ENCODE data around the gene ACOT7.

Gene ACOT7

DNA sequence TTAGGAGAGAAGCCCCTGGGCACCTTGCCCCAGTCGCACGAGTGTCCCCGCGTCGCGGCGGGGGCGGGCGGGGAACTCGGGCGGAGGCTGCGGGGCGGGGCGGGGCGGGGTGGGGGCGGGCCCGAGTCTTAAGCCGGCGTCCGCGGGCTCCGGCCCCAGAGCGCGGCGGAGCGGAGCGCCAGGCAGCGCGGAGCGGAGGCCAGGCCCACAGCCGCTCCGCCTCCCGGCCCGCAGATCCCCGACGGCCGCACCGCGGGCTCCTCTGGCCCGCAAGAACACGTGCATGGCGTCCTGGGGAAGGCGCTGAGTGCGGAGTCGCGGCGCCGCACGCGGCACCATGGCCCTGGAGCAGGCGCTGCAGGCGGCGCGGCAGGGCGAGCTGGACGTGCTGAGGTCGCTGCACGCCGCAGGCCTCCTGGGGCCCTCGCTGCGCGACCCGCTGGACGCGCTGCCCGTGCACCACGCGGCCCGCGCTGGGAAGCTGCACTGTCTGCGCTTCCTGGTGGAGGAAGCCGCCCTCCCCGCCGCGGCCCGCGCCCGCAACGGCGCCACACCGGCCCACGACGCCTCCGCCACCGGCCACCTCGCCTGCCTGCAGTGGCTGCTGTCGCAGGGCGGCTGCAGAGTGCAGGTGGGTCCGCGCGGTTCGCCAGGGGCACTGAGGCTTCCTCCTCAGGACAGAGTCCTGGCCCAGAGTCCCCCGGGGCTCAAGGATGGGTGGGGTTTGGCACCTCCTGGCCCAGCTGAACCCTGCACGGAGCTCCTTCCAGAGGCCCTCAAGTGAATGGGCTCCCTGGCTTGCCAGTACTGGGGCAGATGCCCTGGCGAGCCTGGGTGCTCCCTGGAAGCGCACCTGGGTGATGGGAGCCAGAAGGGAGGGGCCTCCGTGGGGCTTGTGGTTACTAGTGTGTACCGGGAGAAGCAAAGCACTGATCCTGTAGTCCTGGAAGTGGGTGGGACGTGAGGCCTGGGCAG, 31.3 kb upstream of the ACOT7 start, which contains the start of gene ESPN:
Gene ESPN, plus strand, starts transcription at position 158 of the 975 bp plus-strand sequence. Its CDS starts 180 bp downstream, at position 338.
- FAIRE-seq = no peak
- DNase-seq (ENCODE audit: low spot score) = no peak

DNA sequence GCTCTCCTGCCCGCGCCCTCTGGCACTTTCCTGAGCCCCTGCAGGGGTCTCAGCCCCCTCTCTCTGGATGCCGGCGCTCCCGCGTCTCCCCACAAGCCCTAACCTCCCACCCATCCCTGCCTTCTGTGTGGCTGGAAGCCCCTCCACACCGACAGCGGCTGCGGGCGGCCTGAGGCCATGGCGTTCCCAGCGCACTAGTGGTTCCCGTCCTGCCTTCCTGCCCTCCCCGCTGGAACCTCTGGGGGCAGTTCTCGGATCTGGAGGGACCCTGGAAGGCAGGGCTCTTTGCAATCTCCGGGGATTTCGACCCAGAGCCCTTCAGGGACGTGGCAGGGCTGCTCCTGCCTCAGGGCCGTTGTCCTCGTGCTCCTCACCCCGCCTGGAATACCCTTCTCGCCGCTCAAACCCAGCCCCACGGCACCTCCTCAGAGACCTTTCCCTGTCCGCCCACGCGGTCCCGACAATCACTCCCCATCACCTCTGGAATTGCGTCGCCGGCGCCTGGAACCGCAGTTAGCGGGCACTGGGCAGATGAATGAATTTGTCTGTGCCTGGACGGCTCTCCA, 30.5 kb upstream of the ACOT7 start:
- FAIRE-seq (no peak), DNase-seq (ENCODE audit: low spot score) (no peak)

DNA sequence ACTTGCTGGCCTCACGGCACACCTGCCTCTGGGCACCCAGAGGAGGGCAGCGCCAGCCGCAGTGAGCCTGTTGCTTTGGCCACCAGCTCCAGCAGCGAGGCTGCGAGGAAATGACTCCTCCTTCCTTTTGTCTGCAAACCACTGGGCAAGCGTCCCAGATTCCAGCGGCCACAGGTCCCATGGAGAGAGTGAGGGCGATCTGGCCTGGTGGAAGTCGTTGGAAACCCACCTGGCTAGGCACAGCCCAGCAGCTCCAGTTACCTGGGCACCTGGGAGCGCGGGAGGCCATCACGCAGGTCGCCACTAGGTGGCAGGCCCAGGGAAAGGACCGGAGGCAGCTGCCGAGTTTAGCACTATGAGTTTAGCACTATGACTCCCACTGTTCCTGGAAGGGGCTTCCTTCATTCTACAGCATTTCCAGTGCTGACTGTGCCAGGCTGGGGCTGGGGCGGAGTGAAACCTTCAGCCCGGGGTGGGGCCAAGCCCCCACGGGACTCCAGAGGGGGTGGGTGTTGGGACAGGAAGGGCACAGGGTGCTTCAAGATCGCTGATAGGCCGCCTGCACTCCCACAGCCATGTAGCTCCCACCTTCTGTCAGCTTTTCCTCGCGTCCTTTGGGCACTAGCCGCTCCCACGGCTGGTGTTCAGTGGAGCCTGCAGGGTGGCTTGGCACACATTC, 29.9 kb upstream of the ACOT7 start:
- FAIRE-seq = no peak
- DNase-seq (ENCODE audit: low spot score) = peak; percentile 64

DNA sequence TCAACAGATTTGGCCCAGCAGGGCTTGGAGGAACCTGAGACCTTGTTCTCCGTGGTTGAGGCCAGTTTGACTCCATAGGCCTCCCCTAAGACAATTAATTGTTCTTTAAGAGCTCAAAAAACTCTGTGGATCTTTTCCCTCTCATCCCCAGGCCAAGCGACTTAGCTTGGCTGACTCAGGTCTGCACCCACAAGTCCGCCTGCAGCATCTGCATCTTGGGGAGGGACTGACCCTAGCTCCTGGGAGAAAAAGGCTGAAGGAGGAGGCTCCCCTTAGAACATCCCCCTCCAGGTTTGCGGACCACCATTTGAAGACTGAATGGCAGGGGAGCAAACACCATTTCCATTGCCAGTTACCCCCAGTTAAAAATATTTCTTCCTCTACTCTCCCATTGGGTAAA, 27.7 kb upstream of the ACOT7 start:
- FAIRE-seq (no peak), DNase-seq (ENCODE audit: low spot score) (no peak)

DNA sequence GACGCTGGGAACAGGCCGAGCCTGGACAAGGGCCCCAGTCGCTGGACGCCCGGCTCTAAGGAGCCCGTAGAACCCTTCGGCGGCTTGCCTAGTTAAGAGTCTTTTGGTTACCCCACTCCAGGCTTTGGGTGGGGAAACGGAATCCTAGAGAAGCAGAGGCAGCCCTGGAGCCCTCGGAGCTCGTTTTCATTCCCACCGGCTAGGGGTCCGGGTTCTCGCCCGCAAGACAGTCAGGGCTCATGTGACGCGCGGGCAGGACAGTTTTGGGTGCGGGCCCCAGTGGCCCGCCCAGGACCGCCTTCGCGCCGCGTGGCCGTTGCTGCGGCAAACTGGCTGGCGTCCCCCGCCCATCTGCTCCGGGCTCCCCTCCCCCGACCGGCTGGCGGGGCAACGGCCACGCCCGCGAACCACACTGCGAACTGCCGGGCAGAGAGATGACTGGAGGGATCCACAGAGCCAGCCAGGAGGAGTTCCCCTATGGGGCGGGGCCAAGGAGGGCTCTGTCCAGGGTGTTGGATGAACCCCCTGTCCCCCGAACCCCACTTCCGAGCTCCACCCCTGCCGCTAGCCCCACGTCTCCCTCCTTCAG, 27.0 kb upstream of the ACOT7 start:
- DNase-seq (ENCODE audit: low spot score) = no peak
- no peak for FAIRE-seq

DNA sequence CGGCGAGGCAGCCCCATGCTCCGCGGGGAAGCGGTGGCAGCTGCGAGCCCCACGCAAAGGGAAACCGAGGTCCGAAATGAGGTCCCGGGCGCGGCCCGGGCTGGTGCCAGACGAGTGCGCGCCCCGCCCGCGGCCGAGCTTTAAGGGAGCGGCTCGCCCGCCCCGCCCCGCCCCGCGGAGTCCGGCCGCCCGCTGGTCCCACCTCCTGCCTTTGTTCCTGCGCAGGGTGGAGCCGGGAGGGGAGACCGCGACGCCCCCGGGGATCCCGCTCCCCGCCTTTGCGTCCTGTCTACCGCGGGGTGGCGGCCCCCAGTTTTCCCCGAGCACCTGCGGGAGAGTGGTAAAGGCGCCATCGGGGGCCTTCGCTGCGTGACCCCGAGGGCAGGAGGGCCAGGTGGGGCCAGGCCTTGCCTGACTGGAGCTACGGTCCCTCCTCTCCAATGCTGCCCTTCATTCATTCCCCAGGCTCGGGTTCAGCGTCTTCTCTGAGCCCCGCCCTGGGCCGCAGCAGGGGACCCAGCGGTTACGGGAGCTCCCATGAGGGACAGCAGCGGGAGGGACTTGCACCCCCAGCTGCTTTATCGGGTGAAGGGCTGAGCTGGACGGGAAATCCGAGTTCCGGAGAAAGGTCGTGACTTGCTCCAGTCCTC, 26.4 kb upstream of the ACOT7 start, which contains the start of gene HES2:
Gene HES2, minus strand, starts transcription at position 116 of the 650 bp plus-strand sequence. Its CDS starts 99 bp downstream, at position 17.
- no peak for DNase-seq (ENCODE audit: low spot score)
- no peak for FAIRE-seq

DNA sequence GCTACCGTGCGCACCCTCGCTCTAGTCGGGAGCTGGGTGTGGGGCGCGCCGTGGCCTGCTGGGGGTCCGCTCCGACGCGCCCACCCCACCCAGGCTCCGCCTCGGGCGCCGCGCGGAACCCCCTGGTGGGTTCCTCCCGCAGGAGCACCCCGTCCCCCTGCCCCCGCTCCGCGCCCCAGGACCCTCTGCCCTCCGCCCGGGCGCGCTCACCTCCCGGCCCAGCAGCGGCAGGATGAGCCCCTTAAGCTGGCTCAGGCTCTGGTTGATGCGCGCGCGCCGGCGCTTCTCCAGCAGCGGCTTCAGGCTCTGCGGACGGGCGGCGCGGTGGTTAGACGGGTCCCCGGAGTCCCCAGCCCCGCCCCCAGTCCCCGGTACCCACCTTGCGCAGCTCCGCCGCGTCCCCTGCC, 25.8 kb upstream of the ACOT7 start:
- no peak for FAIRE-seq
- no peak for DNase-seq (ENCODE audit: low spot score)

DNA sequence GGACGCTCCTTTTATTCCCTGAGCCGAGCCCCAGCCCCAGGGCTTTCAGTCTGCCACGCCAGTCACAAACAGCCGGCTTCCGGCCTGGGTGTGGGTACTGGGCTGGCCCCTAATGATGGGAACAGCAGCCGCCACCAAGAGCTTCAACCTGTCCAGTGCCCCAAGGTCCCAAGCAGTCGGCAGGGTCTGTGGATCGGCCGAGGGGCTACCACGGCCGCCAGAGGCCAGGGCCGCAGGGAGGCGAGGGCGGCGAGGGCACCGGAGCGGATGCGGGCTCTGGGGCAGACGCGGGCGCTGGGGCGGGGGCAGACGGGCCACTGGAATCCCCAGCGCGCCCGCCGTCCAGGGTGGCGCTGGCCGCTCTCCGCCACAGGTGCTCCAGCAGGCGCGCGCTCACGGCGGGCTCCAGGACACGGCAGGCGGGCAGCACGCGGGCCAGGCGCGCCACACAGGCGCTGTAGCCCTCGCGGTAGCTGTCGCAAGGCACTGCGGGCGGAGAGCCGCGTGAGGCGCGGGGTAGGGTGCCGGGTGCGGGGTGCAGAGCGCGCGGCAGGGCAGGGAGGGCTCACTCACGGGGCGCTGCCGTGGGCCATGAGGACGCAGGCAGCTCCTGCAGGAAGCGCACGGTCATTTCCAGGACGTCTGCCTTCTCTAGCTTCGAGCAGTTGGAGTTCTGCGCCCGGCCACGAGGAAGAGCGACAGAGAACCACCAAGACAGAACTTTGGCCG, 25.3 kb upstream of the ACOT7 start:
- FAIRE-seq (no peak), DNase-seq (ENCODE audit: low spot score) (no peak)

DNA sequence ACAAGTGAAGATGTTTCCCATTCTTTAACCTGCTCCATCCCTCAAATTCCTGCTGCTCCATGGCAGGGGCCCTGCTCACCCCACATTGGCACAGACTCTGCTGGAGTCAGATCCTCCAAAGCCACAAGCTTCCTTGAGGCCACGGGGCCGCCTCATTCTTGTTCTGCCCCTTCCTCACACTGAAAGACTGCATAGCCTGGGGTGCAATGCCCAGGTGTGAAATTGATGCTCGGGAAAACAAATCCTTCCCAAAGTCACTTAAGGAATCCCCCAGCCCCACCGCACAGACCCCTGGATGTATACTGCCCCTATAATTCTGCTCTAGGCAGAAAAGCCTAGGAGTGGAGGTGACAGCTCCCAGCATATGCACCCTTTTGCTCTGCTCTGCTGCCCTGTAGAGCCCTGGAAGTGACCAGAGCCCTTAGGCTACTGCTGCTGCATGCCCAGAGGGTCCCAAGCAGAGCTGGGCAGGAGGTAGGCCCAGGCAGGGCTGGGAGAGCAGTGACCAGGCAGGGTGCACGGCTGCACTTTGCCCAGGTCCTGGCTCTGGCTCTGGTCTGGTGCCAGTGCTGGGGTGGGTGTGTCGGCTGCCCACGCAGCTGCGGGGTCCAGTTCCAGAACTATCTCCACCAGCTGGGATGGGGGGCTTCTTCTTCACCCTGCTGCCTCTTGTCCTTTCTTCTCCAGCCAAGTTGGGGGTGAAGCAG, 24.5 kb upstream of the ACOT7 start:
- no peak for FAIRE-seq
- DNase-seq (ENCODE audit: low spot score) = no peak

DNA sequence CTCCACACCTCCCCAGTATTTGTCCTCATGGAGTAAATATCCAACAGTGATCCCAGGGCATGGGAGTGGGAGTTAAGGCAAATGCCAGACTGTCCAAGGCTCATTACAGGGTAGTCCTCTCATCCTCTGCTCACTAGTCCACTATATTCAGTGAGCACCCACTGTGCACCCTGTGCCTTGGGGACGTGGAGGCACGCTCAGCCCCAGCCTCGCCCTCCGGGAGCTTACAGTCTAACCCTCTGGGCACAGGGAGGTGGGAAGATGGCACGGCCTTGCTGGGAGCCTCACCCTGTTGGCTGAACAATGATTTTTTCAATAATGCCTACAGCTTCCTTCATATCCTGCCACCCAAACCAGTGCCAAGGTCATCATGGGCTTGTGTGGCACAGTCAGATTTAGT, 23.3 kb upstream of the ACOT7 start:
- no peak for FAIRE-seq
- DNase-seq (ENCODE audit: low spot score) = no peak

DNA sequence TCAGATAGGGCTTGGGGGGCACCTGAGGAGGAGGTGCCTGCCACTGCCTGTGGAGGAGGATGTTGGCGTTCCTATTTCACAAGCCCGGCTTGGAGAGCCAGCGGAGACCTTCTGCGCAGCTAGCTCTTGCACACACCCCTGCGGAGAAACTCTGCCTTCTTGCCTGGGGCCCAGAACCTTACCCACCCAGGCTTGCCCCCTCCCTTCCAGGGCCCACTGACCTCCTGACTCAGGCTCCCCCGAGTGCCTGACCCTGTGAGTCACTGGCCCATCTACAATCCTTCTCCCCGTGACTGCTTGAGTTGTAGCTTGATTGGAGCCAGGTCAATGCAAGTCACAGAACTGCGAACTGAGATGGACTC, 22.7 kb upstream of the ACOT7 start:
- DNase-seq (ENCODE audit: low spot score) (no peak), FAIRE-seq (no peak)

DNA sequence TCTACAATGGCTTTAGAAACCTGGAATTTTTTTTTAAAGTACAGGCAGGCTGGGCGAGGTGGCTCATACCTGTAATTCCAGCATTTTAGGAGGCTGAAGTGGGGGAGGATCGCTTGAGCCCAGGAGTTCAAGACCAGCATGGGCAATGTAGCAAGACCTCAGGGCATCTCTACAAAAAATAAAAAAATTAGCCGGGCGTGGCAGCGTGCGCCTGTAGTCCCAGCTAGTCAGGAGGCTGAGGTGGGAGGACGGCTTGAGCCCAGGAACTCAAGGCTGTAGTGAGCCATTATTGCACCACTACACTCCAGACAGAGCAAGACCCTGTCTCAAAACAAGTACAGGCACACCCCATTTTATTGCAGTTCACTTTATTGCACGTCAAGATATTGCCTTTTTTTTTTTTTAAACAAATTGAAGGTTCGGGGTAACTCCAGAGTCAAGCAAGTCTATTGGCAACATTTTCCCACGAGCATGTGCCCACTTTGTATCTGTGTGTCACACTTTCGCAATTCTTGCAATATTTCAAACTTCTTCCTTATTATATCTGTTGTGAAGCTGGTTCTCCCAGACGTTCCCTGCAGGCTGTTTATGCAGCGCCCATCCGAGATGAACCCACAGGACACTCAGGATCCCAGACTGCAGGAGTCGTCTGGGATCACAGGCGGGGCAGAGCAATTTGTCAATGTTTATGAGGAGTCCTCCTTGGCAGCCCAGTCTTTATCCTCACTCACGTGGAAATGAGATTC, 21.5 kb upstream of the ACOT7 start:
- DNase-seq (ENCODE audit: low spot score) = no peak
- no peak for FAIRE-seq

DNA sequence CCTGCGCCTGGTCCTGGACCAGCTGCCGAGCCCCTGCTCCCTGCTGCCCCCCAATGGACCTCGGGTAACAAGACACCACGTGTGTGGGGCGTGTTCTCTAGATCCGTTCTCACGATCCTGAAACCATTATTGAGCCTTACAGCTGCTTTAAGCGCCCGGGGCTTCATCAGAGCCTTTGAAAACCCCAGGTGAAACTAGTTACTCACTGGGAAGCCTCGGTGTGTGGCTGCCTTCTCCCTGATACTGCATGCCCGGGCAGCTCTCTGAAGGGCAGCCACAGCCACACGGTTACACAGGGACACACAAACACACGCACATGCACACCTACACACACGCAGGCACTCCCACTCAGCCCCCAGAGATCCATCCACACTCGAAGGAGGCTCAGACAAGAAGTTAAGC, 20.9 kb upstream of the ACOT7 start:
- FAIRE-seq (no peak), DNase-seq (ENCODE audit: low spot score) (peak; percentile 50)

DNA sequence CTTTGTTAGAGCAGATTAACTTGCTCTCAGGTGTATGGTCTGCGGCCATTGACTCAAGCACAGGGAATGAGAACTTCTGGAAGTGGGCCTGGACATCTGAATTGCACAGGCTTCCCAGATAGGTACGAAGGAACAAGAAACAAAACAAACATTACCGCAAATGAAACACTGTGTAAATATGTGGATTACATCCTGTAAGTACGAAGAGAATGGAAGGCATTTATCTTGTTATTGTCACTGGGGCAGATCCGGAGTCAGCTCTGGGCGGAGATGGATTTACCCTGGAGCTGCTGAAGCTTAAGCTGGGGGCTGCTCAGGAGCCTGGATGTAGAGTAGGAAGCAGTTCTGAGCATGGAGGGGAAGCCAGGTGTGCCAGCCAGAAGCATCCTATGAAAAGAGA, 19.3 kb upstream of the ACOT7 start:
- DNase-seq (ENCODE audit: low spot score) = no peak
- no peak for FAIRE-seq

DNA sequence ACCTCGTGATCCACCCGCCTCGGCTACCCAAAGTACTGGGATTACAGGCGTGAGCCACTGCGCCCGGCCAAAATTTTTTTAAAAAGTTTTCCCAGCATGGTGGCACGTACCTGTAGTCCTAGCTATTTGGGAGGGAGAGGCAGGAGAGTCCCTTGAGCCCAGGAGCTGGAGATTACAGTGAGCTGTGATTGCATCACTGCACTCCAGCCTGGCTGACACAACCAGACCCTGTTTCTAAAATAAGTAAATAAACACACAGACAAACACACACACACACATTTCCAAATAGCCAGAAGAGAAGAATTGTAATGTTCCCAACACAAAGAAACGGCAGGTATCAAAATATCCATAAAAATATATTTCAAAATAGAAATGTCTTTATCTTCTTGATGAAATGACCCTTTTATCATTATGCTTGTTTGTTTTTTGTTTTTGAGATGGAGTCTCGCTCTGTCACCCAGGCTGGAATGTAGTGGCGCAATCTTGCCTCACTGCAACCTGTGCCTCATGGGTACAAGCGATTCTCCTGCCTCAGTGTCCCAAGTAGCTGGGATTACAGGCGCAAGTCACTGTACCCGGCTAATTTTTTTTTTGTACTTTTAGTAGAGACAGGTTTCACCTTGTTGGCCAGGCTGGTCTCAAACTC, 16.8 kb upstream of the ACOT7 start:
- no peak for DNase-seq (ENCODE audit: low spot score)
- FAIRE-seq = no peak

DNA sequence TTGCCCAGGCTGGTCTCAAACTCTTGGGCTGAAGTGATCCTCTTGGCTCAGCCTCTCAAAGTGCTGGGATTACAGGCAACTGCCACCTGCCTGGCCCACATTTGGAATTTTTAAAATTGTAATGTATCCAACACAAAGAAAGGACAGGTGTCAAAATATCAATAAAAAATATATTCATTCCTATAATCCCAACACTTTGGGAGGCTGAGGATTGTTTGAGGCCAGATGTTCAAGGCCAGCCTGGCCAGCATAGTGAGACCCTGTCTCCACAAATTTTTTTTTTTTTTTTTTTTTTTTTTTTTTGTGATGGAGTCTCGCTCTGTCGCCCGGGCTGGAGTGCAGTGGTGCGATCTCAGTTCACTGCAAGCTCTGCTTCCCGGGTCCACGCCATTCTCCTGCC, 16.2 kb upstream of the ACOT7 start:
- no peak for FAIRE-seq
- DNase-seq (ENCODE audit: low spot score) = no peak

DNA sequence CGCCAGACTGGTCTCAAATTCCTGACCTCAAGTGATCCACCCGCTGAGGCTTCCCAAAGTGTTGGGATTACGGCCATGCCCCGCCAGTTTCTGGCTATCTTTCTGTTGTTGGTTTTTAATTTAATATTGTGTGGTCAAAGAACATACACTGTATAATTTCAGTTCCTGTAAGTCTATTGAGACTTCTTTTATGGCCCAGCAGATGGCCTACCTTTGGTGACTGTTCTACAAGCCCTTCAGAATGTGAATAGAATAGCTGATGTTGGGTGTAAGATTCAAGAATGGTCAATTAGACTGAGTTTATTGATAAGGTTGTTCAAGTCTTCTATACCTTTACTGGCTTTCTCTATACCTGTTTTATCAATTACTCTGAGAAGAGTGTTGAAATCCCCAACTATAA, 15.5 kb upstream of the ACOT7 start:
- FAIRE-seq (no peak), DNase-seq (ENCODE audit: low spot score) (no peak)

DNA sequence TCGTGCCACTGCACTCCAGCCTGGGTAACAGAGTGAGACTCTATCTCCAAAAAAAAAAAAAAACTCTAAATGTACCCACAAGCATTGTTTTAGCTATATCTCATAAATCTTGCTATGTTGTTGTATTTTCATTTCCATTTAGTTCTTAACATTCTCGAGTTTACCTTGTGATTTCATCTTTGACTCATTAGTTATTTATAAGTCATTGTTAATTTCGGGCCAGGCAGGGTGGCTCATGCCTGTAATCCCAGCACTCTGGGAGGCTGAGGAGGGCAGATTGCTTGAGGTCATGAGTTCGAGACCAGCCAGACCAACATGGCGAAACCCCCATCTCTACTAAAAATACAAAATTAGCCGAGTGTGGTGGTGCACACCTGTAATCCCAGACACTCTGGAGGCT, 14.5 kb upstream of the ACOT7 start:
- FAIRE-seq (no peak), DNase-seq (ENCODE audit: low spot score) (no peak)

DNA sequence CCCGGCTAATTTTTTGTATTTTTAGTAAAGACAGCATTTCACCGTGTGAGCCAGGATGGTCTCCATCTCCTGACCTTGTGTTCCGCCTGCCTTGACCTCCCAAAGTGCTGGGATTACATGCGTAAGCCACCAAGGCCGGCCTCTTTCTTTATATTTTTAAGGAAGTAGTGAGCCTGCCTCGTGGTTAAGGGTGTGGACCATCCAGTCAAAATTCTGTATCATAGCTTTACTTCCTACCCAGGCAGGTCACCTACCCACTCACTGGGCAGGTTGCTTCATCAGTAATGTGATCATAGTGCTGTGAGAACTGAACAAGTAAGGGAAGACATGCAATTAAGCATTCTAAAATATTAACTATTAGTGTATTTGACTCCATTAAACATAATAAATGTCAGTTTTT, 8.1 kb upstream of the ACOT7 start:
- FAIRE-seq (no peak), DNase-seq (ENCODE audit: low spot score) (no peak)

Data from urothelium cell line (cell line).